Keratinocyte (primary cell): ENCODE data around the gene IL4R. TPM values are rescaled to one million over a fixed set of nuclear protein-coding genes. Genes with fewer than 3 reads are reported as not detected.

Source experiments
- DNase-seq: peaks from one replicate; pipeline ENCODE4 v3.0.0-alpha.2; 2011; ENCODE audit warnings: low read depth, missing footprints, low spot score
- FAIRE-seq: peaks from 2 replicates; lab custom pipeline; 2011; peaks lifted over from hg19 to GRCh38; lab: Jason Lieb, UNC
- H2AFZ ChIP-seq: 2 replicates; pipeline ENCODE4 v1.6.0; 2012; ENCODE audit warnings: low read length, control low read depth, inconsistent platforms; ENCODE audit not compliant: control insufficient read depth
- H3K27ac ChIP-seq: 2 replicates; pipeline ENCODE4 v1.5.1; 2011; ENCODE audit warnings: low read length; ENCODE audit not compliant: control insufficient read depth, insufficient read depth
- H3K27me3 ChIP-seq: 3 replicates; pipeline ENCODE4 v1.6.0; 2011; ENCODE audit warnings: low read length; ENCODE audit not compliant: control insufficient read depth, insufficient read depth; ENCODE audit errors: extremely low read depth
- H3K36me3 ChIP-seq, 2 experiments: 2 replicates in 1 of 2; 3 replicates in 1 of 2; pipeline ENCODE4 v1.5.1; 2011; ENCODE audit warnings: low read length in 2 of 2, mild to moderate bottlenecking in 1 of 2; ENCODE audit not compliant: control insufficient read depth in 2 of 2, insufficient read depth in 2 of 2; ENCODE audit errors: extremely low read depth in 1 of 2
- H3K4me1 ChIP-seq: 3 replicates; pipeline ENCODE4 v1.5.1; 2011; ENCODE audit warnings: low read length; ENCODE audit not compliant: control insufficient read depth, insufficient read depth; ENCODE audit errors: extremely low read depth
- H3K4me2 ChIP-seq: 3 replicates; pipeline ENCODE4 v1.6.0; 2011; ENCODE audit warnings: low read depth, low read length; ENCODE audit not compliant: control insufficient read depth, insufficient read depth; ENCODE audit errors: extremely low read depth
- H3K4me3 ChIP-seq, 3 experiments: fragments of 200-600 bp in 1 of 3; sonication (generic) in 1 of 3; 2 replicates in 2 of 3; 3 replicates in 1 of 3; pipeline ENCODE4 v1.5.1; 2011 to 2016; ENCODE audit warnings: low read length in 3 of 3, mild to moderate bottlenecking in 3 of 3, control low read depth in 2 of 3, inconsistent platforms in 1 of 3, low read depth in 1 of 3, mixed read lengths in 1 of 3, mixed run types in 1 of 3, moderate library complexity in 1 of 3; ENCODE audit not compliant: control insufficient read depth in 2 of 3, insufficient read depth in 2 of 3; ENCODE audit errors: extremely low read depth in 1 of 3
- H3K79me2 ChIP-seq: 2 replicates; pipeline ENCODE4 v1.6.0; 2012; ENCODE audit warnings: low read length; ENCODE audit not compliant: control insufficient read depth, insufficient read depth
- H3K9ac ChIP-seq: 3 replicates; pipeline ENCODE4 v1.6.0; 2011; ENCODE audit warnings: low read length; ENCODE audit not compliant: control insufficient read depth, insufficient read depth; ENCODE audit errors: extremely low read depth
- H3K9me1 ChIP-seq: 3 replicates; pipeline ENCODE4 v1.6.0; 2011; ENCODE audit warnings: low read length; ENCODE audit not compliant: control insufficient read depth, insufficient read depth; ENCODE audit errors: extremely low read depth
- H3K9me3 ChIP-seq: 2 replicates; pipeline ENCODE4 v1.5.1; 2012; ENCODE audit warnings: low read depth, low read length; ENCODE audit not compliant: control insufficient read depth
- H4K20me1 ChIP-seq: 3 replicates; pipeline ENCODE4 v1.6.0; 2011; ENCODE audit warnings: low read length; ENCODE audit not compliant: control insufficient read depth, insufficient read depth; ENCODE audit errors: extremely low read depth
- CTCF ChIP-seq, 3 experiments: IDR thresholded peaks in 1 of 3; conservative IDR thresholded peaks in 1 of 3; optimal IDR thresholded peaks in 1 of 3; 2 replicates in 2 of 3; 3 replicates in 1 of 3; pipeline versions ENCODE3 to v1.5.1; 2011; ENCODE audit warnings: low read length in 3 of 3, mild to moderate bottlenecking in 3 of 3, moderate library complexity in 2 of 3, control low read depth in 1 of 3, inconsistent platforms in 1 of 3; ENCODE audit not compliant: insufficient read depth in 2 of 3; ENCODE audit errors: extremely low read depth in 1 of 3
- EZH2 ChIP-seq: IDR thresholded peaks from one replicate; pipeline ENCODE4 v1.6.1; 2012; ENCODE audit warnings: inconsistent platforms, mild to moderate bottlenecking, low read length, moderate library complexity
- dilution Hi-C: fragments of 300-500 bp; cut with MboI; formaldehyde crosslinking; loops from one replicate; pipeline ENCODE4 v1.7.0; 2020; ENCODE audit warnings: low sequenced_read_pairs; ENCODE audit not compliant: extremely low pct_ligation_motif_present
- polyA plus RNA-seq, 5 experiments: library from polyadenylated mRNA; depleted of rRNA in 3 of 5; stranded (reverse) in 3 of 5; stranded (forward) in 1 of 5; unstranded in 1 of 5; fragments of >200 nt; gene quantifications; 1 replicate in 1 of 5; 2 replicates in 3 of 5; 3 replicates in 1 of 5; pipeline versions ENCODE4 v1.2.1 to v1.2.3, GENCODE V29; 2011 to 2012; ENCODE audit warnings: missing spikeins in 2 of 5, low read depth in 1 of 5, low replicate concordance in 1 of 5

The IL4R gene
- polyA plus RNA-seq, 1 donor (not counting 4 experiments of a cell fraction or from before 2014, with no cell fraction given), result 60.5 TPM

- Histone ChIP-seq H4K20me1 (no peaks in the 10 kb centered on the region), H3K9me1 (peaks cover 6% of the 10 kb centered on the region), H3K27me3 (no peaks in the 10 kb centered on the region), H3K27ac (peak overlapping the region; percentile 21), H3K9ac (peak overlapping the region; percentile 34), H3K79me2 (peaks cover 76% of the 10 kb centered on the region), H3K4me3 (no peak overlapping the region), H3K36me3 (peaks cover 0 to 26% of the 10 kb centered on the region in 2 experiments), H3K9me3 (no peaks in the 10 kb centered on the region), H2AFZ (no peak overlapping the region), H3K4me1 (peaks cover 85% of the 10 kb centered on the region), H3K4me2 (peak overlapping the region; percentile 47)
- TF ChIP-seq EZH2 (no peak), CTCF (optimal IDR thresholded peaks at IDR 0.05 in 1 of 3, IDR thresholded peaks at IDR 0.05 in 1 of 3, conservative IDR thresholded peaks at IDR 0.05 in 1 of 3; ENCODE audit: extremely low read depth in 1 of 3, insufficient read depth in 2 of 3, low read length in 3 of 3) (no peak)
- no peak for DNase-seq
- no peak for FAIRE-seq
- dilution Hi-C loops, result no loop called here
Measured at GRCh38 chr16:27320261-27321012, 6.7 kb downstream of the IL4R start.

- Histone ChIP-seq H3K79me2 (peaks cover 81% of the 10 kb centered on the region), H3K36me3 (peaks cover 0 to 26% of the 10 kb centered on the region in 2 experiments), H3K4me2 (no peak overlapping the region), H4K20me1 (no peaks in the 10 kb centered on the region), H3K4me1 (peaks cover 85% of the 10 kb centered on the region), H2AFZ (no peak overlapping the region), H3K27me3 (no peaks in the 10 kb centered on the region), H3K4me3 (no peak overlapping the region), H3K9me1 (peaks cover 6% of the 10 kb centered on the region), H3K9me3 (no peaks in the 10 kb centered on the region), H3K27ac (peak overlapping the region; percentile 21), H3K9ac (no peak overlapping the region)
- peak; percentile 64 for FAIRE-seq
- dilution Hi-C loops, result no loop called here
- TF ChIP-seq EZH2, result no peak
- TF ChIP-seq CTCF (optimal IDR thresholded peaks at IDR 0.05 in 1 of 3, IDR thresholded peaks at IDR 0.05 in 1 of 3, conservative IDR thresholded peaks at IDR 0.05 in 1 of 3; ENCODE audit: extremely low read depth in 1 of 3, insufficient read depth in 2 of 3, low read length in 3 of 3), result no peak
- no peak for DNase-seq
Measured at GRCh38 chr16:27321013-27321915, 7.5 kb downstream of the IL4R start.
